Measurements from ENCODE around the gene POGK. TPM values are rescaled to one million over a fixed set of nuclear protein-coding genes. Genes with fewer than 3 reads are reported as not detected.

POGK gene
- total and polyA plus RNA-seq, 2 donors, result 15.4 to 32.7 TPM

GRCh38 chr1:166840309-166841274 lies 1.3 kb downstream of the POGK start:
- Histone ChIP-seq H3K4me3 (ENCODE audit: low read depth, low read length) (peak overlapping the region; percentile 92), H3K27ac (ENCODE audit: low read depth) (no peak overlapping the region), H3K4me1 (ENCODE audit: insufficient read depth) (peaks cover 2% of the 10 kb centered on the region), H3K36me3 (ENCODE audit: insufficient read depth) (peaks cover 6% of the 10 kb centered on the region)
- DNase-seq (ENCODE audit: extremely low spot score), result no peak
- 50% methylated on average over 16 of the region's 16 CpGs for WGBS

DNA sequence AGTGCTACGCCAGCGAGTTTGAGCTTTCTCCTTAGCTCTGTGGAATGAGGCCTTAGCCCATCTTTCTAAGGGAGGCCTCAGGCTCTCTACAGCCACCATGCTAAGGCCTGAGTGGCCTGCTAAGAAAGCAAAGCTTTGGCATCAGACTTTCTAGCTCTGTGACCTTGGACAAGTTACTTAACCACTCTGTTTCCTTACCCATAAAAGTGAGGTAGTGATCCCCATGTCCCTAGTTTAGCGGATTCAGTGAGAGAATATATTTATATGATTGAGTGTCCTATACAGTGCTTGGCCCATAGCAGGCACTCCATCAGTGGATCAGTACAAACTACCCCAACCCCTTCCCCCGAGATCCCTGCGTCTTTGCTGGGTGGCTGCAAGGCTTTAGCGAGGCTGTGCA lies 4.0 kb downstream of the POGK start:
- no peak for DNase-seq (ENCODE audit: extremely low spot score)
- Histone ChIP-seq H3K27ac (ENCODE audit: low read depth) (no peak overlapping the region), H3K4me1 (ENCODE audit: insufficient read depth) (peaks cover 2% of the 10 kb centered on the region), H3K36me3 (ENCODE audit: insufficient read depth) (peaks cover 11% of the 10 kb centered on the region), H3K4me3 (ENCODE audit: low read depth, low read length) (no peak overlapping the region)
- WGBS, result 86% methylated on average over 6 of the region's 6 CpGs

DNA sequence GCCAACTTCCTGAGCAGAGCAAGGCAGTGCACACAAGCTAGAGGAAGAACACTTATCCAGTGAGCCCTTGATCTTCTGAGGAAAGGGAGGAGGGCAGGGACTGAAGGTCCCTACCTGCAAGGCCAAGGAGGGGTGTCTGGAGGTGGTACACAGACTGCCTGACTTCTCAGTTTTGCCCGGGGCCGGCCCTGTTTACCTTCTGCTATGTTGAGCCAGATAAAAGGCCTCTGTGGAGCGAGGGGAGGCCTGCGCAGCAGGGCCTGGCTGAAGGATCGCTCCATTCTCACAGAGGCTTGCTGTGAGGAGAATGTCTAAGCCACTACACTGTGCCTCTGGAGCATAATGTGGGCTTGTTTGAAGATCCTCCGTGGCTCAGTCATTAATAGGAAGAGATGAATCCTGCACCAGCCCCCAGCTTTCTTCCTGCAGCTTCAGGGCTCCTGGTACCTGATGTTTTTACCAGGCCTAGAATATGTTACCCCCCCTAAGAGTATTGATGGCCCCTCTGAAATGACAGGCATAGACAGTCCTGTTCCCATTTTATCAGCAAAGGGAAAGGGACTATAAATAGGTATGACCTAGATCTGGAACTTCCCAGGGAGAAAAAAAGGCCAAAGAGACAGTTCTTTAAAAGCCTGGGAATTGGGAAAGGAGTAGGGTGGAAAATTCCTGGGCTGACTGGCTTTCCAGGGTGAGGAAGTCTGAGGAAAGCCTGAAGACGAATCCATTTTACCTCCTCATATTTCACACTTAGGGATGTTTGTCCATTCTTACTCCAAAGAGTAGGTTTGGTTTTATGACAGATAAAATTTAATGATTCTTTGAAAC lies 4.7 kb downstream of the POGK start:
- 64% methylated on average over 7 of the region's 7 CpGs for WGBS
- Histone ChIP-seq H3K27ac (ENCODE audit: low read depth) (no peak overlapping the region), H3K36me3 (ENCODE audit: insufficient read depth) (peaks cover 11% of the 10 kb centered on the region), H3K4me3 (ENCODE audit: low read depth, low read length) (no peak overlapping the region), H3K4me1 (ENCODE audit: insufficient read depth) (peaks cover 2% of the 10 kb centered on the region)
- DNase-seq (ENCODE audit: extremely low spot score), result no peak

DNA sequence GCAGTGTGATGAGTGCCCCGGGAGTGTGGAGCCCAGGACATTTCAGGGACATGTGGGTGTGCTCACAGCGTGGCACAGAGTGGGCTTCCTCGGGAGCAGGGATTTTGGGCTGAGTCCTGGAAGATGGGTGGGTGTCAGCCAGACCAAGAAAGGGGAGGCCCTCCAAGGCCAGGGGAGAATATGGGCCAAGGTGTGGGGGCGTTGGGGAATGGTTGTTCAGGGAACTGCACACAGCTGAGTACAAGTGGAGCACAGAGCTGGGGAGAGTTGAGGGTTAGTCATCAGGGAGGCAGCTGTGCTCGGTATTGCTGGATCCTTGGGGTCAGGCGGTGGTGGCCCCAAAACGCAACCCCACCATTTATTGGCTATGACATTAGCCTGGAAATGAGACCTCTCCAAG lies 5.5 kb downstream of the POGK start:
- Histone ChIP-seq H3K4me3 (ENCODE audit: low read depth, low read length) (no peak overlapping the region), H3K27ac (ENCODE audit: low read depth) (no peak overlapping the region), H3K36me3 (ENCODE audit: insufficient read depth) (peaks cover 11% of the 10 kb centered on the region), H3K4me1 (ENCODE audit: insufficient read depth) (peaks cover 2% of the 10 kb centered on the region)
- 69% methylated on average over 7 of the region's 7 CpGs for WGBS
- DNase-seq (ENCODE audit: extremely low spot score), result no peak

DNA sequence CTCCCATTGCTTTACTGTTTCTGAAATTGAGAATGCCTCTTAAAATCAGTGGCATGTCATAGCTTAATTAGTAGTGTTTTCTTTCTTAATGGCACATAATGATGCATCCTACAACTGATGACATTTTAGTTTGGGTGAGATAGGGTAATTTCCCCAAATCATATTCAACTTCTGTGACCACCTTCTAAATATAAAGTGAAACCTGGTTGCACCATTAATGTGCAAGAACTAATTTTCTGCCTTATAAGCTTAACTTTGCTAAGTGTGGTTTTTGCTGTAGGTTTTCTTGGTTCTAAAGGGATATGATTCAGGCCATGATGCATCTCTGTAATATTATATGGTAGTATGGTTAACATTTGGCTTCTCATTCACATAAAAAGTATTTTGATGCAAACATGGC lies 8.9 kb downstream of the POGK start:
- Histone ChIP-seq H3K27ac (ENCODE audit: low read depth) (no peak overlapping the region), H3K4me1 (ENCODE audit: insufficient read depth) (peaks cover 2% of the 10 kb centered on the region), H3K36me3 (ENCODE audit: insufficient read depth) (peaks cover 8% of the 10 kb centered on the region), H3K4me3 (ENCODE audit: low read depth, low read length) (no peak overlapping the region)
- no peak for DNase-seq (ENCODE audit: extremely low spot score)

DNA sequence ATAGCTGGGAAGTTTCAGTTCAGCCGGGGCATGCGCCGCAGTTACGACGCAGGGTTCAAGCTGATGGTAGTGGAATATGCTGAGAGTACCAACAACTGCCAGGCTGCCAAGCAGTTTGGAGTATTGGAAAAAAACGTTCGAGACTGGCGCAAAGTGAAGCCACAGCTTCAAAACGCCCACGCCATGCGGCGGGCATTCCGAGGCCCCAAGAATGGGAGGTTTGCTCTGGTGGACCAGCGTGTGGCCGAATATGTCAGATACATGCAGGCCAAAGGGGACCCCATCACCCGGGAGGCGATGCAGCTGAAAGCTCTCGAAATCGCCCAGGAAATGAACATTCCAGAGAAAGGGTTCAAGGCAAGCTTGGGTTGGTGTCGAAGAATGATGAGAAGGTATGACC lies 9.9 kb downstream of the POGK start:
- H3K4me3 ChIP-seq (ENCODE audit: low read depth, low read length), result no peak overlapping the region
- no peak overlapping the region for H3K27ac ChIP-seq (ENCODE audit: low read depth)
- peaks cover 1% of the 10 kb centered on the region for H3K4me1 ChIP-seq (ENCODE audit: insufficient read depth)
- peaks cover 5% of the 10 kb centered on the region for H3K36me3 ChIP-seq (ENCODE audit: insufficient read depth)
- no peak for DNase-seq (ENCODE audit: extremely low spot score)
- 97% methylated on average over 20 of the region's 20 CpGs for WGBS

GRCh38 chr1:166852918-166853317 lies 13.6 kb downstream of the POGK start:
- DNase-seq (ENCODE audit: extremely low spot score), result no peak
- H3K4me3 ChIP-seq (ENCODE audit: low read depth, low read length), result no peak overlapping the region
- H3K4me1 ChIP-seq (ENCODE audit: insufficient read depth), result no peaks in the 10 kb centered on the region
- H3K36me3 ChIP-seq (ENCODE audit: insufficient read depth), result peaks cover 2% of the 10 kb centered on the region
- H3K27ac ChIP-seq (ENCODE audit: low read depth), result no peak overlapping the region
- WGBS, result 32% methylated on average over 1 of the region's 1 CpG

DNA sequence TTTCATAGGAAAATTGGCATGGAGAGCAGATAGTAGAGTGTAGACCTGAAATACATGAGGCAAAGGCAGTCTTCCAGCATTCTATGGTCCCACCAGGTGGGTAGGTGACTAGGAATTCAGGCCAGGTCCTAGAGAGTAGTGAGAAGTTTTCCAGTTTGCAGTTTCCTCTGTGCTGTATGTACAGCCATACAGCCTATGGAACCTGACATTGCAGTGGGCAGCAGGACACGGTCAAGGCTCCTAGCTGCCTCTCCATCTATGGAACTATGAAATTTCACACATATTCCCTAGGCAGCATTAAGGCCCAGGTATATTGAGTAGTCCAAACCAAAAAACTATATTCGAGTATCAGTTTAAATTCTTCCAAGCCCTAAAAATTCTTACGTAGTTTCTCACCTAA lies 16.3 kb downstream of the POGK start:
- H3K4me1 ChIP-seq (ENCODE audit: insufficient read depth), result no peaks in the 10 kb centered on the region
- H3K36me3 ChIP-seq (ENCODE audit: insufficient read depth), result peaks cover 8% of the 10 kb centered on the region
- WGBS, result 91% methylated on average over 3 of the region's 3 CpGs
- H3K4me3 ChIP-seq (ENCODE audit: low read depth, low read length), result no peak overlapping the region
- DNase-seq (ENCODE audit: extremely low spot score), result no peak
- H3K27ac ChIP-seq (ENCODE audit: low read depth), result no peak overlapping the region

GRCh38 chr1:166857995-166858394 lies 18.7 kb downstream of the POGK start:
- H3K36me3 ChIP-seq (ENCODE audit: insufficient read depth), result peaks cover 8% of the 10 kb centered on the region
- no peaks in the 10 kb centered on the region for H3K4me1 ChIP-seq (ENCODE audit: insufficient read depth)
- WGBS, result 89% methylated on average over 3 of the region's 3 CpGs
- H3K4me3 ChIP-seq (ENCODE audit: low read depth, low read length), result no peak overlapping the region
- no peak for DNase-seq (ENCODE audit: extremely low spot score)
- no peak overlapping the region for H3K27ac ChIP-seq (ENCODE audit: low read depth)

DNA sequence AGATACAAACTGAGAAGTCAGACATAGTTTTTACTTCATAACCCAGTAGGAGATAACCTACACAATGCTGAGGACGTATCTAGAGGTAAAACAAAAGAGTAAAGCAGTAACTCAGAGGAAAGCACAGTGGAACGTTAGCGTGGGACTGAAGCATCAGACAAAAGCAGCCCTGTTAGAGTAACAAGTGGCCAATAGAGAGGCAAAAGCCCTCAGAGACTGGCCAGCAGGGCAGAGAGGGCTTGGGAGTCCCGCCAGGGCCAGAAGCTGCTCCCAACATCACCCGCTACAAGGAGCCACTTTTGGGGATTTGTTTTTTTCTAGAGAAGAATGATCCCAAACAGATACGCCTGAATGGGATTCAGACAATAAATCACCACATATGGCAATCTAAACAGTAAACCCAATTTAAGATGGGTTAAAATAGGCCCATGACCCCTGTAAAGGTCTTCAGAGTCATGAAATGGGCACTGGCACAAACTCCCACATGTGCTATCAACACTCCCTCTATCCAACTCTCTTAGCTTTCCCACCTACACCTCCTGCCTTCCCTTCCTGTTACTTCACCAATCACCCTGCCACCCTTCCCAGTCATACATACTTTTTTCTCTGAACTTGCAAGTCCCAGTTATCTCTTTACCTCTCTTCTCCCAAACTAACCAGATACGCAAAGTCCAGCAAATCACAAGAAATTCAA lies 19.6 kb downstream of the POGK start:
- Histone ChIP-seq H3K4me1 (ENCODE audit: insufficient read depth) (no peaks in the 10 kb centered on the region), H3K4me3 (ENCODE audit: low read depth, low read length) (no peak overlapping the region), H3K27ac (ENCODE audit: low read depth) (no peak overlapping the region), H3K36me3 (ENCODE audit: insufficient read depth) (peaks cover 8% of the 10 kb centered on the region)
- DNase-seq (ENCODE audit: extremely low spot score), result no peak
- WGBS, result 89% methylated on average over 7 of the region's 7 CpGs

GRCh38 chr1:166859597-166859996 lies 20.3 kb downstream of the POGK start:
- H3K4me1 ChIP-seq (ENCODE audit: insufficient read depth), result no peaks in the 10 kb centered on the region
- 82% methylated on average over 5 of the region's 5 CpGs for WGBS
- H3K4me3 ChIP-seq (ENCODE audit: low read depth, low read length), result no peak overlapping the region
- DNase-seq (ENCODE audit: extremely low spot score), result no peak
- no peak overlapping the region for H3K27ac ChIP-seq (ENCODE audit: low read depth)
- H3K36me3 ChIP-seq (ENCODE audit: insufficient read depth), result peaks cover 8% of the 10 kb centered on the region

DNA sequence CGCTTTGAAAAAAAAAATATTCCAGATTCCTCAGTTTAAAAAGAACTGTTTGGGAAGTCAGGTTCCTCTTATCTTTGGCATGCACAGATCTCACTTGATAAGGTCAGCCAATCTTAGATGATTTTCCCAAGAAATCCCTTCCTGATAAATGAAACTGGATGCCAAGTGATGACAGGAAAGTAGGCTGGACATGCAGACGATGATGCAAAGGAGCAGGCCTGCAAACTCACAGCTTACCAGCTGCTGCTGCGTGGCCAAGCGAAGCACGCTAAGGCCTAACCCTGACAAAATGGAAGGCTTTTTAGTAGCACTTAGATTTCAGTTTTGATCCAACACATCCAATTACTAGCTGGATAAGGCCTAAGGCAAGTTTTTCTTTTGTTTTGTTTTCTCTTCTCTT lies 26.7 kb downstream of the POGK start:
- 59% methylated on average over 5 of the region's 5 CpGs for WGBS
- H3K27ac ChIP-seq (ENCODE audit: low read depth), result no peak overlapping the region
- no peak for DNase-seq (ENCODE audit: extremely low spot score)

GRCh38 chr1:166868639-166869038 lies 29.4 kb downstream of the POGK start:
- no peaks in the 10 kb centered on the region for H3K4me1 ChIP-seq (ENCODE audit: insufficient read depth)
- 80% methylated on average over 7 of the region's 7 CpGs for WGBS
- peaks cover 7% of the 10 kb centered on the region for H3K36me3 ChIP-seq (ENCODE audit: insufficient read depth)
- no peak overlapping the region for H3K27ac ChIP-seq (ENCODE audit: low read depth)
- no peak for DNase-seq (ENCODE audit: extremely low spot score)
- H3K4me3 ChIP-seq (ENCODE audit: low read depth, low read length), result no peak overlapping the region

More for the DNA sequence above, 26.7 kb downstream of the POGK start:
- peaks cover 7% of the 10 kb centered on the region for H3K36me3 ChIP-seq (ENCODE audit: insufficient read depth)
- no peaks in the 10 kb centered on the region for H3K4me1 ChIP-seq (ENCODE audit: insufficient read depth)
- no peak overlapping the region for H3K4me3 ChIP-seq (ENCODE audit: low read depth, low read length)

Measured in urinary bladder (tissue), 4 donors.